OCI-LY1 (cell line): Measurements from ENCODE around the gene CLP1.
"Not testable (repeated sequence)": the region's sequence is repeated elsewhere in the genome, so short reads cannot be mapped to it uniquely, and the experiment has no call there.

Source experiments
- H2AFZ ChIP-seq: fragments of 200-600 bp; sonication (generic), shearing (Covaris generic); 2 replicates; pipeline ENCODE4 v1.6.0; 2014; ENCODE audit warnings: antibody characterized with exemption, mild to moderate bottlenecking, low read length
- H3F3A ChIP-seq: fragments of 200-600 bp; sonication (generic), shearing (Covaris generic); 2 replicates; pipeline ENCODE4 v1.6.0; 2014; ENCODE audit warnings: mild to moderate bottlenecking, antibody characterized with exemption, low read length, moderate library complexity; ENCODE audit not compliant: insufficient read depth
- H3K27ac ChIP-seq: fragments of 200-600 bp; sonication (generic); 2 replicates; pipeline ENCODE4 v1.5.1; 2014; ENCODE audit warnings: low read length, mixed run types, mild to moderate bottlenecking, low read depth; ENCODE audit not compliant: poor library complexity, severe bottlenecking
- H3K27me3 ChIP-seq: fragments of 200-600 bp; sonication (generic); 2 replicates; pipeline ENCODE4 v1.6.0; 2014; ENCODE audit warnings: antibody characterized with exemption, mild to moderate bottlenecking, low read length, moderate library complexity; ENCODE audit not compliant: insufficient read depth
- H3K36me3 ChIP-seq: fragments of 200-600 bp; sonication (generic); 2 replicates; pipeline ENCODE4 v1.6.1; 2014; ENCODE audit warnings: mild to moderate bottlenecking, antibody characterized with exemption, low read length, moderate library complexity, mixed read lengths; ENCODE audit not compliant: insufficient read depth
- H3K4me1 ChIP-seq: fragments of 200-600 bp; sonication (generic); 2 replicates; pipeline ENCODE4 v1.5.1; 2014; ENCODE audit warnings: mild to moderate bottlenecking, low read length, moderate library complexity; ENCODE audit not compliant: insufficient read depth, severe bottlenecking
- H3K4me2 ChIP-seq: fragments of 200-600 bp; sonication (generic), shearing (Covaris generic); 2 replicates; pipeline ENCODE4 v1.6.1; 2014; ENCODE audit warnings: low read length
- H3K4me3 ChIP-seq: fragments of 200-600 bp; sonication (generic); 2 replicates; pipeline ENCODE4 v1.5.1; 2014; ENCODE audit warnings: low read length, low read depth, mild to moderate bottlenecking, mixed read lengths; ENCODE audit not compliant: poor library complexity, severe bottlenecking
- H3K79me2 ChIP-seq: fragments of 200-600 bp; shearing (Covaris generic); 2 replicates; pipeline ENCODE4 v1.6.1; 2016; ENCODE audit warnings: mixed run types, low read length, mixed read lengths; ENCODE audit not compliant: insufficient read depth
- H3K9ac ChIP-seq: fragments of 200-600 bp; sonication (generic), shearing (Covaris generic); 2 replicates; pipeline ENCODE4 v1.6.1; 2014; ENCODE audit warnings: mild to moderate bottlenecking, low read length, mixed read lengths
- H3K9me2 ChIP-seq: fragments of 200-600 bp; sonication (generic), shearing (Covaris generic); 2 replicates; pipeline ENCODE4 v1.6.1; 2014; ENCODE audit warnings: low read depth, mild to moderate bottlenecking, low read length, mixed read lengths
- H3K9me3 ChIP-seq: fragments of 200-600 bp; shearing (Covaris generic); 2 replicates; pipeline ENCODE4 v1.6.1; 2014; ENCODE audit warnings: low read length, mixed read lengths
- H4K20me1 ChIP-seq: fragments of 200-600 bp; sonication (generic), shearing (Covaris generic); 2 replicates; pipeline ENCODE4 v1.6.0; 2016; ENCODE audit warnings: mild to moderate bottlenecking, low read length; ENCODE audit not compliant: insufficient read depth
- CTCF ChIP-seq: fragments of 200-600 bp; sonication (generic), shearing (Covaris generic); IDR thresholded peaks from 2 replicates; pipeline ENCODE4 v1.5.1; 2017; ENCODE audit warnings: mild to moderate bottlenecking, antibody characterized with exemption, low read length, moderate library complexity, mixed read lengths
- EZH2 ChIP-seq: fragments of 200-600 bp; sonication (generic), shearing (Covaris generic); IDR thresholded peaks from 2 replicates; pipeline ENCODE4 v1.8.0; 2017; ENCODE audit warnings: borderline replicate concordance, mixed run types, mild to moderate bottlenecking, antibody characterized with exemption, low read length, moderate library complexity, mixed read lengths

CLP1 gene

GRCh38 chr11:57679396-57679795 lies 21.8 kb downstream of the CLP1 start:
- no peak overlapping the region for H3K4me3 ChIP-seq
- H3K4me2 ChIP-seq = no peak overlapping the region
- H3K9me3 ChIP-seq = no peaks in the 10 kb centered on the region
- peaks cover 86% of the 10 kb centered on the region for H3K36me3 ChIP-seq
- TF ChIP-seq EZH2 = no peak
- no peak for TF ChIP-seq CTCF
- no peaks in the 10 kb centered on the region for H3K27me3 ChIP-seq
- no peak overlapping the region for H3K27ac ChIP-seq
- peaks cover 44% of the 10 kb centered on the region for H3K79me2 ChIP-seq
- H3F3A ChIP-seq = no peaks in the 10 kb centered on the region
- H3K4me1 ChIP-seq = no peaks in the 10 kb centered on the region
- no peak overlapping the region for H2AFZ ChIP-seq
- no peaks in the 10 kb centered on the region for H3K9me2 ChIP-seq
- H3K9ac ChIP-seq = no peak overlapping the region
- no peaks in the 10 kb centered on the region for H4K20me1 ChIP-seq

GRCh38 chr11:57680552-57680874 lies 23.0 kb downstream of the CLP1 start:
- TF ChIP-seq CTCF = no peak
- TF ChIP-seq EZH2 = no peak
- H3K79me2 ChIP-seq = peaks cover 33% of the 10 kb centered on the region
- no peak overlapping the region for H3K27ac ChIP-seq
- no peak overlapping the region for H3K9ac ChIP-seq
- no peaks in the 10 kb centered on the region for H3F3A ChIP-seq
- no peaks in the 10 kb centered on the region for H3K9me2 ChIP-seq
- H4K20me1 ChIP-seq = no peaks in the 10 kb centered on the region
- H3K4me3 ChIP-seq = no peak overlapping the region
- H2AFZ ChIP-seq = no peak overlapping the region
- peaks cover 86% of the 10 kb centered on the region for H3K36me3 ChIP-seq
- no peaks in the 10 kb centered on the region for H3K27me3 ChIP-seq
- H3K4me2 ChIP-seq = no peak overlapping the region
- no peaks in the 10 kb centered on the region for H3K9me3 ChIP-seq
- no peaks in the 10 kb centered on the region for H3K4me1 ChIP-seq

- Histone ChIP-seq H3F3A (no peaks in the 10 kb centered on the region), H3K9me2 (no peaks in the 10 kb centered on the region)
Observed at GRCh38 chr11:57681168-57681567, 23.6 kb downstream of the CLP1 start.

GRCh38 chr11:57690474-57690873 lies 32.9 kb downstream of the CLP1 start:
- H3K9me3 ChIP-seq, H3K4me3 ChIP-seq, H2AFZ ChIP-seq, H3K4me2 ChIP-seq, H3K9ac ChIP-seq, H3F3A ChIP-seq, H4K20me1 ChIP-seq, H3K9me2 ChIP-seq, H3K79me2 ChIP-seq, H3K27ac ChIP-seq, H3K27me3 ChIP-seq, H3K4me1 ChIP-seq: not testable (repeated sequence)
- H3K36me3 ChIP-seq = peaks cover 86% of the 10 kb centered on the region

More at GRCh38 chr11:57681168-57681567, 23.6 kb downstream of the CLP1 start:
- H3K79me2 ChIP-seq = peaks cover 27% of the 10 kb centered on the region
- no peak overlapping the region for H3K27ac ChIP-seq
- no peaks in the 10 kb centered on the region for H3K4me1 ChIP-seq
- H2AFZ ChIP-seq = no peak overlapping the region
- H3K4me3 ChIP-seq = no peak overlapping the region
- H3K27me3 ChIP-seq = no peaks in the 10 kb centered on the region
- TF ChIP-seq EZH2 (no peak), CTCF (no peak)
- no peaks in the 10 kb centered on the region for H3K9me3 ChIP-seq
- peaks cover 85% of the 10 kb centered on the region for H3K36me3 ChIP-seq
- H3K9ac ChIP-seq = no peak overlapping the region
- no peak overlapping the region for H3K4me2 ChIP-seq
- H4K20me1 ChIP-seq = no peaks in the 10 kb centered on the region
